ENCODE measurements around the gene ISG15.
A peak's percentile ranks its signal among the peaks of the same experiment; 100 is the strongest.

GRCh38 chr1:966704-967300, 46.5 kb upstream of the ISG15 start:
- TF ChIP-seq TCF7L2 (IDR thresholded peaks at IDR 0.05; ENCODE audit: borderline replicate concordance, extremely low read depth, insufficient read depth, insufficient read length): no peak
- TF ChIP-seq, protein P1, sequence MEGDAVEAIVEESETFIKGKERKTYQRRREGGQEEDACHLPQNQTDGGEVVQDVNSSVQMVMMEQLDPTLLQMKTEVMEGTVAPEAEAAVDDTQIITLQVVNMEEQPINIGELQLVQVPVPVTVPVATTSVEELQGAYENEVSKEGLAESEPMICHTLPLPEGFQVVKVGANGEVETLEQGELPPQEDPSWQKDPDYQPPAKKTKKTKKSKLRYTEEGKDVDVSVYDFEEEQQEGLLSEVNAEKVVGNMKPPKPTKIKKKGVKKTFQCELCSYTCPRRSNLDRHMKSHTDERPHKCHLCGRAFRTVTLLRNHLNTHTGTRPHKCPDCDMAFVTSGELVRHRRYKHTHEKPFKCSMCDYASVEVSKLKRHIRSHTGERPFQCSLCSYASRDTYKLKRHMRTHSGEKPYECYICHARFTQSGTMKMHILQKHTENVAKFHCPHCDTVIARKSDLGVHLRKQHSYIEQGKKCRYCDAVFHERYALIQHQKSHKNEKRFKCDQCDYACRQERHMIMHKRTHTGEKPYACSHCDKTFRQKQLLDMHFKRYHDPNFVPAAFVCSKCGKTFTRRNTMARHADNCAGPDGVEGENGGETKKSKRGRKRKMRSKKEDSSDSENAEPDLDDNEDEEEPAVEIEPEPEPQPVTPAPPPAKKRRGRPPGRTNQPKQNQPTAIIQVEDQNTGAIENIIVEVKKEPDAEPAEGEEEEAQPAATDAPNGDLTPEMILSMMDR (IDR thresholded peaks at IDR 0.05 in 2 of 3, conservative IDR thresholded peaks at IDR 0.05 in 1 of 3; ENCODE audit: borderline replicate concordance in 1 of 3, insufficient read depth in 1 of 3, low read depth in 2 of 3, low read length in 2 of 3): no peak
- TF ChIP-seq MAX (IDR thresholded peaks at IDR 0.05): no peak
- TF ChIP-seq, protein P2, sequence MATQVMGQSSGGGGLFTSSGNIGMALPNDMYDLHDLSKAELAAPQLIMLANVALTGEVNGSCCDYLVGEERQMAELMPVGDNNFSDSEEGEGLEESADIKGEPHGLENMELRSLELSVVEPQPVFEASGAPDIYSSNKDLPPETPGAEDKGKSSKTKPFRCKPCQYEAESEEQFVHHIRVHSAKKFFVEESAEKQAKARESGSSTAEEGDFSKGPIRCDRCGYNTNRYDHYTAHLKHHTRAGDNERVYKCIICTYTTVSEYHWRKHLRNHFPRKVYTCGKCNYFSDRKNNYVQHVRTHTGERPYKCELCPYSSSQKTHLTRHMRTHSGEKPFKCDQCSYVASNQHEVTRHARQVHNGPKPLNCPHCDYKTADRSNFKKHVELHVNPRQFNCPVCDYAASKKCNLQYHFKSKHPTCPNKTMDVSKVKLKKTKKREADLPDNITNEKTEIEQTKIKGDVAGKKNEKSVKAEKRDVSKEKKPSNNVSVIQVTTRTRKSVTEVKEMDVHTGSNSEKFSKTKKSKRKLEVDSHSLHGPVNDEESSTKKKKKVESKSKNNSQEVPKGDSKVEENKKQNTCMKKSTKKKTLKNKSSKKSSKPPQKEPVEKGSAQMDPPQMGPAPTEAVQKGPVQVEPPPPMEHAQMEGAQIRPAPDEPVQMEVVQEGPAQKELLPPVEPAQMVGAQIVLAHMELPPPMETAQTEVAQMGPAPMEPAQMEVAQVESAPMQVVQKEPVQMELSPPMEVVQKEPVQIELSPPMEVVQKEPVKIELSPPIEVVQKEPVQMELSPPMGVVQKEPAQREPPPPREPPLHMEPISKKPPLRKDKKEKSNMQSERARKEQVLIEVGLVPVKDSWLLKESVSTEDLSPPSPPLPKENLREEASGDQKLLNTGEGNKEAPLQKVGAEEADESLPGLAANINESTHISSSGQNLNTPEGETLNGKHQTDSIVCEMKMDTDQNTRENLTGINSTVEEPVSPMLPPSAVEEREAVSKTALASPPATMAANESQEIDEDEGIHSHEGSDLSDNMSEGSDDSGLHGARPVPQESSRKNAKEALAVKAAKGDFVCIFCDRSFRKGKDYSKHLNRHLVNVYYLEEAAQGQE (IDR thresholded peaks at IDR 0.05; ENCODE audit: low read depth): no peak
- no peak for TF ChIP-seq ZNF274 (IDR thresholded peaks at IDR 0.05; ENCODE audit: low read depth, low read length)
- peak; percentile 81 for TF ChIP-seq POLR2A (IDR thresholded peaks at IDR 0.05; ENCODE audit: borderline replicate concordance, extremely low read depth, insufficient read depth, insufficient read length)
- peak; percentile 24 for TF ChIP-seq YY1 (IDR thresholded peaks at IDR 0.05; ENCODE audit: extremely low read depth, insufficient replicate concordance, low read depth, low read length)
- peak; percentile 93 for TF ChIP-seq POLR2AphosphoS5 (IDR thresholded peaks at IDR 0.05; ENCODE audit: low read depth, low read length)
- TF ChIP-seq ZFX (IDR thresholded peaks at IDR 0.05): peak; percentile 47; the same call in 1 of the 2 replicates
- no peak for TF ChIP-seq EZH2phosphoT487 (IDR thresholded peaks at IDR 0.05; ENCODE audit: borderline replicate concordance)
